GM19240 (cell line): Measurements from ENCODE around the gene CHERP.

Source experiments
- DNase-seq: peaks from one replicate; pipeline ENCODE4 v3.0.0; 2011; ENCODE audit warnings: low spot score; ENCODE audit not compliant: insufficient read length

CHERP gene, protein sequence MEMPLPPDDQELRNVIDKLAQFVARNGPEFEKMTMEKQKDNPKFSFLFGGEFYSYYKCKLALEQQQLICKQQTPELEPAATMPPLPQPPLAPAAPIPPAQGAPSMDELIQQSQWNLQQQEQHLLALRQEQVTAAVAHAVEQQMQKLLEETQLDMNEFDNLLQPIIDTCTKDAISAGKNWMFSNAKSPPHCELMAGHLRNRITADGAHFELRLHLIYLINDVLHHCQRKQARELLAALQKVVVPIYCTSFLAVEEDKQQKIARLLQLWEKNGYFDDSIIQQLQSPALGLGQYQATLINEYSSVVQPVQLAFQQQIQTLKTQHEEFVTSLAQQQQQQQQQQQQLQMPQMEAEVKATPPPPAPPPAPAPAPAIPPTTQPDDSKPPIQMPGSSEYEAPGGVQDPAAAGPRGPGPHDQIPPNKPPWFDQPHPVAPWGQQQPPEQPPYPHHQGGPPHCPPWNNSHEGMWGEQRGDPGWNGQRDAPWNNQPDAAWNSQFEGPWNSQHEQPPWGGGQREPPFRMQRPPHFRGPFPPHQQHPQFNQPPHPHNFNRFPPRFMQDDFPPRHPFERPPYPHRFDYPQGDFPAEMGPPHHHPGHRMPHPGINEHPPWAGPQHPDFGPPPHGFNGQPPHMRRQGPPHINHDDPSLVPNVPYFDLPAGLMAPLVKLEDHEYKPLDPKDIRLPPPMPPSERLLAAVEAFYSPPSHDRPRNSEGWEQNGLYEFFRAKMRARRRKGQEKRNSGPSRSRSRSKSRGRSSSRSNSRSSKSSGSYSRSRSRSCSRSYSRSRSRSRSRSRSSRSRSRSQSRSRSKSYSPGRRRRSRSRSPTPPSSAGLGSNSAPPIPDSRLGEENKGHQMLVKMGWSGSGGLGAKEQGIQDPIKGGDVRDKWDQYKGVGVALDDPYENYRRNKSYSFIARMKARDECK

DNA sequence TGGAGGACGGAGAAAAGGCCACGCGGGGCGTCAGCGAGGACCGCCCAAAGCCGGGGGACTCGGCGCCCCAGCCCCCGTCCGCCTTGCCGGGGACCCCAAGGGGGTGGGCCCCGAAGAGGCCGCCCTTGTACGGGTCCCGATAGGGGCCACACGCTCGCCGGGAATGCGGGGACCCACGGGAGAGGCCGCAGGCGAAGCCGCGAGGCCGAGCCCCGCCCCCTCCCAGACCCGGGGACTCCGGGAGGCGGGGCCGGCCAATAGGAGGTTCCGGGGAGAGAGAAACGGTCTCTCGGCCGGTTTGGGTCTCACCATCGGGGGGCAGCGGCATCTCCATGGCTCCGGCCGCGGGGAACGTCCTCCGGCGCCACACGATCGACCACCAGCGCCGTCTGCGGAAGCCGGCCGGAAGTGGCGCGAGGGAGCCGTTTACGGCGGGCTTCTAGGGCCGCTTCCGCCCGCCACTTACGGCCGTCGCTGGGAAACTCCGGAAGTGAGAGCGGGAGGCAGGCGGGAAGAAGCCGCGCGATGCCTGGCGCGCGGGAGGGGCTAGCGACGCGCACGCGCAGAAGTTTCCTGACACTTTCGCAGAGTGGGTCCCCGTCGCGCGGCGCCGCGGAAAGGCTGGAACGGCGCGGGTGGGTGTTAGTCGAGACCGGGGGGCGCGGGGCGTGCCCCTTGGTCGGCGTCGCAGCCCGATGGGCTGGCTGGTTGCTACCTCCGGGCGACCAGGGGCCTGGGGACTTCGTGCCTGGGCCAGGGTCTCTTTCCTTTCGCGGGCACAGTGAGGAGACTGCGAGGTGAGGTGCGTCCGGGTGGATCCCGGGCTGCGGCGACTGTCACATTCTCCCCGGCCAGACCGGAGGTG is at the start of gene CHERP:
TSS of gene CHERP (minus strand) at position 393 of the 865 bp plus-strand sequence. CDS start at position 334, 59 bp downstream.
- DNase-seq = peak; percentile 93

DNA sequence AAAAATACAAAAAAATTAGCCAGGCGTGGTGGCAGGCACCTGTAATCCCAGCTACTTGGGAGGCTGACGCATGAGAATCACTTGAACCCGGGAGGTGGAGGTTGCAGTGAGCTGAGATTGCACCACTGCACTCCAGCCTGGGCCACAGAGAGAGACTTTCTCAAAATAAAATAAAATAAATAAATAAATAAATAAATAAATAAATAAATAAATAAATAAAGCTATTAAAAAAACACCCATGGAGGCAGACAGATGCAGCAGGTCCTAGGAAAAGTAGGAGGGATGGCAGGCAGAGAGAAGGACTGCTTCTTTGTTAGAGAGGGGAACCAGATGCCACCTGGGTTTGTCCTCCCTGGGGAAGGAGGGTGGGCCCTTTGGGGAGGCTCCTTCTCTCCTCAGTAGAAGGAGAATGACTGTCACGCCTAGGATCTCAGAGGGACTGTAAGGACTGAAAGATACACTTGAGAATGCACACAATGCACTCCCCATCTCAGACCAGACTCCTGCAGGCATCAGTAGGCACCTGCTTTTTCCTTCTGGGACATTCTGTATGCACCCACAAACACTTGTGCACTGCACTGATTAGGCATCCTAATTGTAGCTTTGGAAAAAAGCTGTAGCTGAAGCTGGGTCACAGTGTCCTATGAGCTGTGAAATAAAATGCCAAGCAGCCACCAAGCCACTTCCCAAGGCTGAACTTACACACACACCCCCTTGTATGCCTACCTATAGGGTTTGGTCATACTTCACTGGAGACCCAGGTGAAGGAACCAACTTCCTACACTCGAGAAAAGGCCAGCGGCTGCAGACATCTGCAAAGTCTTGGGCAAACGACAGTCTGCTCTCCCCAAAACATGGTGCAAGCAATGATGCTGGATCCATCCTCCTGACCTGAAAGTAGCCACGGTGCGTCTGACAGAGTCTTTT is 48.9 kb upstream of the CHERP start:
- no peak for DNase-seq

DNA sequence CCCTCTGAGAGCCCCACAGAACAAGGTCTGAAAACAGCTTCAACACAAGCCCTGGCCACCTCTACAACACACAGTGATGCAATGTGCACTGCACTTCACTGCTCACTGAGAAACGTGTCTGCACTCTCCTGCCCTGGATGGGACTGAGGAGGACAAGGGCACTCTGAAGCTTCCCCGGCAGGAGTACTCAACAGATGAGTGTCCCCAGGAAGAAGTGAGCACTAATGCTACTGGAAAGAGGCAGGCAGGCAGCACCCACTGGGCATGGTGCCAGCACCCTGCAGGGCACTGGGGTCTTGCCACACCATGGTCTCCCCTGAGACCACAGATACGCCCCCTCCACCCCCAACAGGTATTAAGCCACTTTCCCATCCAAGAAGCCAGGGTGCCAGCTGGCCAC is 47.7 kb upstream of the CHERP start:
- no peak for DNase-seq

DNA sequence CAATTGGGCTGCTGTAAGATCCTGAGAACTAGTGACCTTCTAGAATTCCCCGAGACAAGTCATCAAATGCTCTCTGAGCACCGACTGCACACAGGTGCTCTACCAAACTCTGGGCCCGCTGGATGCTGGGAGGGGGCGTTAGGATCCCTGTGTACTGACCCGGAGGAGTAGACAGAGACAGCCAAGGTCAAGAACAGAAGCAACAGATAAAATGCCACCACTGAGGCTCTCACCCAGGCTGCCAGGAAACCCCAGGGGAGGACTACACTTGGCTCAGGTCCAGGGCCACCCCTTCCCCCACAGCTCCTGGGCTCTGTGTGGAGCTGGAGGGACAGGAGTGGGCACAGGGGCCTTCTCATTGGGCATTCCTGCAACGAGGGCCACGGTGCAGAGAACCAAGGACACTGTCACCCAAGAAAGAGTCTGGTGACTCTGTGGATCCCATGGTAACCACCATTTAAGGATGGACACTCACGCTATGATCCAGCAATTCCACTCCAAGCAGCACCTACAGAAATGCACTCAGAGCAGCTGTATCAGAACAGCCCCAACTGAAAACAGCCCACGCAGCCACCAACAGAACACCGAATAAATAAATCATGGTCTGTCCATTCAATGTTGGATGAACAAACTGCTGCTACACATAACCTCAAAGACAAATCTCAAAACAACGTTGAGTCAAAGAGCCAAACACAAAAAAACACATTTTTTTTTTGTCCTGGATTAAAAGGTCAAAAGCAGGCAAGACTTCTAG is 46.8 kb upstream of the CHERP start:
- no peak for DNase-seq

DNA sequence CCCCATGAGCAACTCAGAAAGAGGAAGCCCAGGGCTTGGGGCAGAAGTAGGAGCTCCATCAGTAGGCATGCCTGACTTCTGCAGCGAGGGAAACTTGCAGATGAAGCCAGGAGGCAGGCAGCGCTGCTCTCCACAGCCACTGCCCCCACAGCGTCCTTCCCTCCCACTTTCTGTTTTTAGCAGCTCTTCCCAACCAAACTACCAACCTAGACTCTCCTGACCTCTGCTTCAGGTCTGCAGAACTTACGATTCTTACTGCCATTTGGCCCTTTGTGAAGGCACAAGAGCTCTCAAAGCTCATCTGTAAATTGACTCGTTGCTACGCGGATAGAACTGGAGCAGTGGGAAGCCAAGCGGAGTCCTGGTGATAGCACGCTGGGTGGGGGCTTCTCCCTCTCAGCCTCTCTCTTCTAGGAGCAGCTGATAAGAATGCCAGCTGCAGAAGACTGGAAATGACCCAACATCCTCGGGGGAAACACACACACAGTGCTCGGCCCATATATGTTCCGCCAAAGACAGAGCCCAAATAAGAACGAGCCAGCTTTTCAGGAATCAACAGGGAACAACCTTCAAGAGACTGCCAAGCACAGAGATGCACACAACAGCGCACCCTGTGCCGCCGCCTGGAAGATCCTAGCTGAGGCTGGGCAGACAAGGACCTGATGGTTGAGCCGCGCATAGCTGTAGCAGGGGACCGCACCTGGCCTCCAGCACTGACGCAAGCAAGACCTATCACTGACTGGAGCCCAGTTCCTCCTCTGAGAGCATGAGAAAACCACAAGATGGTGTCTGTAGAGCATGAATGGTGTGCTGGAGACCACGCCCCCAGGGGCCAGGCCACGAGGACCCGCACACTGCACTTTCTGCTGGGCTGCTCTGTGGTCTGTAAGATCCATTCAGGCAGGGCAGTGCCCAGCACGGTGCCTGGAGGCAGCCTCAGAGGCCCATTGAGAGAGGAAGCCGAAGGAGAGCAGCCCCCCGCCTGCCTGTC is 45.9 kb upstream of the CHERP start:
- DNase-seq = peak; percentile 65

DNA sequence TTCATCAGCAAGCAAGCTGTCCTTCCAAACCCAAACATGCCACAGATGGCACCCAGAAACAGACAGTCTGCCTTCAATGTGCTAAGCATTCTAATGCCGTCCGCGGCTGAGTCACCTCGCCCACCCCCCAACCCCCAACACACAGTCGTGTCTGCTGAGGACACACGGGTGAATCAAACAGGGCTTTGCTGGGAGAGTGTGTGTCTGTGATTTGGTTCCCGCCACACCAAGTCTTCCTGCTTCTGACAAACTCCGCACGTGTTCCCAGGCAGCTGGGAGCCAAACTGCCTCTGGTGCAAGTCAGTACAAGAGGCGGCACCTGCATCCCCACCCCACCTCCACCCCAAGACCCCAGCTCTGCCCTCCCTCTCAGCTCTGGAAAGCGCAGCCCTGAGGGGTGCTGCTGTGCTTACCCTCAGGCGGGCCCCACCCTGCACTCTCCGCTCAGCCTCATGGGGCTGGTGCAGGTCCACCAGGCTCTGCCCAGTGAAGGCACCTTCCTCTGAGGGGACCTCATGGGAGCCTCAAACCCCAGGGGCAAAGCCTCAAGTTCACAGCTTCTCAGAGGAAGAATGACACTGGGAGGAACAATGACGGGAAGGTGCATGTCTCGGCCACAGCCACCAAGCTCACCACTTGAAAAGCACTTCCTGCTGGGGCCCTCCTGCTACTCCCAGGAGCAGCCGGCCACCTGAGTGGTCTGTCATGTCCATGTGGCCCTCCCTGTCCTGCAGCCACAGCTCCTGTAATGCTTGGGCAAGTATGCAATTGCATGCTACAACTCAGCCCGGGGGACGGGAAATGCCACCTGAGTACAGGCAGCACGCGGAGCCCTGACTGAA is 45.0 kb upstream of the CHERP start:
- no peak for DNase-seq

DNA sequence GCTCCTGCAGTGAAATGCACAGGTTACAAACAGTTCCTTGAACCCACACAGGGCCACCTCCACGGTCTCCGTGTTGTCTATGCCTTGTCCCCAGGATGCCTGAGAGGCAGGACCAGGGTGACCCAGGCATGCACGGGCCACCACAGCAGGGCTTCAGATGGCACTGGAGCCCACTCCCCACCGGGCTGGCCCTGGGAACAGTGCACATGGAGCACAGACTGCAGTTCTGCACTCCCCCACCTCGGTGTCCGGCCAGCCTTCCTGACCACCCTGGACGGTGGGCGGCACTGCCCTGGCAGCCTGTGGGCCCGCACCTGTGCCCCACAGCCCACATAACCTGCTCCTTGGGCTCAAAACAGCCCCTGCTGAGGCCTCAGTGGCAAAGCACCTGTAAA is 44.2 kb upstream of the CHERP start:
- DNase-seq = no peak

DNA sequence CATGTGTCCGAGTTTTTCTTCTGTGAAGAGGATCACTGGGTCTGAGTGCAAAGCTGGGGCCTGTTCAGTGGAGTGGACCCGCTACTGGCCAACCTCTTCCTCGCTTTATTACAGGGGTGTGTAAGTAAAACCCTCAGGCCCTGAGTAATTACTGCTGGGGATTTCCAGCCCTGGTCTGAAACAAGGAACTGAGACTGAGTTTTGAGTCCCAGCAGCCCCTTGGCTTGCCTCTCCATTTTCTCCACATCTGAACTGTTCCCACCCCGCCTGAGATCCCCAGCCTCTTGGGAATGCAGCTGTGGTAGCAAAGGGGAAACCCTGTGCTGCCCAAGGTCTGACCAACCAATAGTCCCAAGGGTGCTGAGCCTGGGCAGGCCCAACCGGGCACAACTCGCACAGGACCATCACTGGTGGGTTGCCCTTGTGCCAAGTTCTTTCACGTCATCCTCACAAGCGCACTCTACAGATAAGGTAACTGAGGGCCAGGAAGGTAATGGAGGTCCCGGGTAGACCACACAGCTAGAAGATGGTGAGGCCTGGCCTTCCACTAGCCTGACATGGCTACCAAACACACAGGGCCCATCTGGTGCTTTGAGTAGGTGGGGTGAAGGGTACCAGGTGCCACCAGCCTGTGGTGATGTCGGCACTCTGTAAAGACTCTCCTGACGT is 43.7 kb upstream of the CHERP start:
- DNase-seq = no peak

DNA sequence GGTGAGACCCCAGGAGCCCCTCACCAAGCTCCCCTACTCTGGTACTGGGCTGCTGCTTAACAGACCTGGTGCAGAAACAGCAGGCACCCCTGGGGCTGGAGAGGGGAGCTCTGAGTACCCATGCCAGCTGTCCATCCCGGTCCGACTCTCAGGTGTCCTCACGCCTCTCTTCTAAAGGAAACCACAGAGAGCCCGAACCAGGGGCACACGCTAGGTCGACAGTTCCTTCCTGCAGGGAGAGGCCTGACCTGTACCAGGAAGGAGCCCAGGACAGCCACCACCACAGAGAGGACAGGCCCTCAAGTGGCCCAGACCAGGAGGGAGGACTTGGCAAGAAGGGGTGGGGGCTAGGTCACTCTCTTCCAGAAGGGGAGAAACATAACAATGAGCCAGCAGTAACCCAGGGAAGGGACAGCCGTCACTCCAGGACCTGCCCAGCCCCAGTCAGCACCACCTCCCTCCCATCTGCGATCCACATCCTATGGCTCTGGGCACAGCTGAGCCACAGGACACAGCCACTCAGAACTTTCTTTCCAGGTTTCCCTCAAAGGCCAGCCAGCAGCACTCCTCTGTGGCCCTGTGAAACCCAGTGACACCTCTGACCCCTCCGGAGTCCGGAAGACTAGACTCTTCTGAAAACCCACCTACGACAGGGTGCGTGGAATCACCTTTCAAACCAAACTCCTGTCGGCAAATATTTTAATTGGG is 43.0 kb upstream of the CHERP start:
- no peak for DNase-seq

DNA sequence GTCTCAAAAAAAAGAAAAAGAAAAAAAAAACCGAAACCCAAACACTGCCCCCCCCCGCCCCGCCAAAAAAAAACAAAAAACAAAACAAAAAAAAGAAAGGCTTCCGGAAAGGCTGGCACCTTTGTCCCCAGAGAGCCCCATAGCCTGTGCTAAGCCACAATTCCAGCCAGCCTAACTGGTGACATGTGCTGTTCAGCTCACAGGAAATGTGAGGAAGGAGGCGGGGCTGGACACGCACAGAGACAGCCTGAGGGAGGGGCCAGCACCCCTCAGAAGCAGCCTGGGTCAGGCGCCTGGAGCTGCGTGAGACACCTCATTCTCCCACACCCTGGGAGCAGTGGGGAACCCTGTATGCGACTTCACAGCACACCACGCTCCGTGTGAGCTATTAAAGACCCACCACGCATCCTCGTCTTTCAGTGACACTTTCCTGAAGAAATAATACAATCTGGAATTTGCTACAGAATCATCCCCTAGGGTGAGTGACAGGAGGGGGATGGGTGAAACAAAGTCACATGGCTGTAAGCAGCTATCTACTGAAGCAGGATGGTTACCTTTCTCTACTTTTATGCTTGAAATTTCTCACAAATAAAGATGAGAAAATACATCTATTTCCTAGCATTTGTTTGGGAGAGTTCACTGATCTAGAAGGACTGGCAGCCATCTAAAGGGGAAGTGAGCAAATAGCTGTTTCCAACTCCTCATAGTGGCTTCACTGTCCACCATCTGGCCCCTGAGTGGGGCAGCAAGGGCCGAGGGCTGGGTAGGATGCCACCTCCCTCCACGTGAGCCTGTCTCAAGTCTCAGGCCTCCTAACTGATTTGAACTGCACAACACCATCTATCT is 42.2 kb upstream of the CHERP start:
- DNase-seq = peak; percentile 86

DNA sequence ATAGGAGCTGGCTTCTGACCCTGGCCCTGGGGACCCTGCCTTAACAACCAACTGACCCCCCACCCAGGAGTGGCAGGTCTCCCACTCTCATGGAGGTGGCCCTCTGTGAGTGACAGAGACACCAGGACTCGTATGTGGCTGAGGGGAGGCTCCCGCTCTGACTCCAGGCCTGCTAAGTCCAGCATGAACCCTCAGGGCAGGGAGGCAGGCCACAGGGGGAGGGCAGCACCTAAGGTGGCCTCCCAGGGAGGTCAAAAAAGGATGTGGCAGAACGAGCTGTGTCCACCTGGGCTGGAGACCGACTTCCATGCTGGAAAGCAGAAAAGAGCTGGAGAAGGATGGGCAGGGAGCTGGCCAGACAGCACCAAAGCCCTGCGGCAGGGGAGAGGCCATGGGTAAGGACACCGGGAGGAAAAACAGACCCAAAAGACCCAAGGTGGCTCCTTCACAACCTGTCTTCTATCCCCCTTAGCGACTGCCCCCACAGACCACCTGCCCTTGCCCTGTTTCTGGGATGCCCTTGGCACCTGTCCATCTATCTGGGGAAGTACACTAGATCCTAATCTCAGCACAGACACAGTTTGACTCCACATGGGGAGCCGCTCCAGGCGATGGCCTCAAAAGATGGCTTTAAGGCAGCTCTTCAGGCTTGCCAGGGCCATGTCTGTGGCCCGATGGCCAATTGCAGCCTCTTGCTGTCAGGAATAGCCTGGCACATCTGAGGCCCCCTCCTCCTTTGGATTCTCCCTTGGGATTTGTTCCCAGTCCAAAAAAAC is 40.4 kb upstream of the CHERP start:
- no peak for DNase-seq

DNA sequence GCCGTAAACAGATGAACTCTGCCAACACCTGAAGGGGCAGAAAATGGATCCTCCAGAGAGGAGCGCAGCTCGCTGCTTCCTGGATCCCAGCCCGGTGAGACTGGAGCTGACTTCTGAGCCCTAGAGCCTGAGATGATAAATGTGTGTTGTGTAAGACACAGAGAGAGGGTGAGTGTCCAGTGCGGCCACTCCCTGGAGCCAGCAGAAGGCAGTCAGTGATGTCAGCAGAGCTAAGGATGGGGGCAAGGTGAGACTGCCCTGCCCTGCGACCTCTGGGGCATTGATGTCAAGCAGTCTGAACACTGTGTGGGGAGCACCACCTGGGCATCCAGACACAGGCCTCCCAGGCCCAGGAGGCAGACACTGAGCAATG is 39.7 kb upstream of the CHERP start:
- DNase-seq = no peak

DNA sequence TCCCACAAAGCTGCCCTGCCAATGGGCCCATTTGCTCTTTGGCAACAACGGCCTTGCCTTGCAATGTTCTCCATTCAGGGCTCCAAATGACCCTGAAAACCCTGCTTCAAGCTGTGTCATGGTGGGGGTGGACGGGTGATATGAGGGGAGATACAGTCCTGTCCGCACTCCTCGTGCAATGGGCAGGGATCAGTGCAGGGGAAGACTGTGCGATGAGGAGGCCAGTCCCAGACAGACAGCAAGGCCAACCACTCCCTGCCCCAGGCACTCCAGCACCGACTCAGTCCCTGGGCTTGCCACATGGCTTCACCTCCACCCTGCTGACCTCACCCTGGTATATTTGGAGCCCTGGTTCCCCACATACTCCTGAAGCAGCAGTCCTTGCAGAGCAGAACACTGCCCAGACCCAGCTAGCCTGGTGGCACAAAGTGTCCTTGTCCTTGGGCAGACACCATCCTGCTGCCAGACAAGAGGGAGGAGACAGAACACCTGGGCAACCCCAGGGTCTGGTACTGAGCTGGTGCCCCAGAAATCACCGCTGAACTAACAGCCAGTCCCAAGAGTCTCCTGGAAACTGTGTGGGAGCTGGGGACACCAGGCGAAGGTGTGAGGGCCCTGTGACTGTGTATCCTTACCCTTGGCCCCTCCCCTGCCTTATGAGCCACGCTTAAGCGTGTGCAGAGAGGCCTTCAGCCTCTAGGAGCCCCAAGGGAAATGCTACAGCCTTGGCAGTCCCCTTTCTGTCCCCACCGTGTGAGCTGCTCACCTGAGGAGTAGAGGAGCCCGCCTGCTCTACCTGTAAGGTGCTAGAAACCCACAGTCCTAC is 39.1 kb upstream of the CHERP start:
- DNase-seq = no peak

DNA sequence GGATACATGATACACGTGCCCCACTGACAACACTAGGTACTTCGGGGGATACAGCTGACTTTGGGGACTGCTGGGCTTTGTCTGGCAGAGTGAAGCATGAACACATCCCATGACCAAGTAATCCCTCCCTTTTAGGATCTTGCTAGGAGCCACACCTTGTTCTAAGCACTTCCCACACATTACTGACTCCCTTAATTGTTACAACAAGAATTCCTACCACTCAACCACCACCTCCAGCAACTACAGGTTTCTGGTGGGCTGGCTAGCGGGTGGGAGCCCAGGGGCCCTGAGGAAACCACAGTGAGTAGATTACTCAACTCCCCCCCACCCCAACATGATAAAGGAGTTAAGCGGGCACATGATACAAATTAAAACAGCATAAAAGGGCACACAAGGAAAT is 37.1 kb upstream of the CHERP start:
- DNase-seq = no peak
